Measurements from ENCODE around the gene UBXN4. TPM values are rescaled to one million over a fixed set of nuclear protein-coding genes. Genes with fewer than 3 reads are reported as not detected.

UBXN4 gene
- total and polyA plus RNA-seq, 2 donors from 2014 or later = 33.0 to 96.8 TPM

- intact Hi-C loops (cut with DNase I) = no loop called here
- H3K27ac ChIP-seq (ENCODE audit: low read depth in 2 of 2, low read length in 2 of 2) = no peak overlapping the region
- DNase-seq (no peak), FAIRE-seq (no peak)
- no peak overlapping the region for H3K4me3 ChIP-seq (ENCODE audit: low read length in 3 of 3)
- no peak for TF ChIP-seq CTCF (IDR thresholded peaks at IDR 0.05; ENCODE audit: borderline replicate concordance, extremely low read depth, insufficient read depth)
- H3K27me3 ChIP-seq (ENCODE audit: control insufficient read depth, insufficient read depth, low read length) = no peaks in the 10 kb centered on the region
- H3K4me1 ChIP-seq (ENCODE audit: control insufficient read depth in 2 of 3, insufficient read depth in 2 of 3, low read depth in 1 of 3, low read length in 3 of 3) = no peaks in the 10 kb centered on the region
- no peaks in the 10 kb centered on the region for H3K9me3 ChIP-seq (ENCODE audit: control insufficient read depth in 2 of 3, insufficient read depth in 1 of 3, low read length in 3 of 3)
- peaks cover 29 to 75% (median 33%) of the 10 kb centered on the region in 3 donors for H3K36me3 ChIP-seq (ENCODE audit: control insufficient read depth in 2 of 3, insufficient read depth in 3 of 3, low read length in 3 of 3)
- no peak overlapping the region for H3K9ac ChIP-seq (ENCODE audit: low read length in 3 of 3)
Observed at GRCh38 chr2:135773319-135773718, 31.7 kb downstream of the UBXN4 start.

- intact Hi-C loops (cut with DNase I) = no loop called here
- FAIRE-seq = no peak
- no peak overlapping the region for H3K9ac ChIP-seq (ENCODE audit: low read length in 3 of 3)
Observed at GRCh38 chr2:135773917-135774316, 32.3 kb downstream of the UBXN4 start.

GRCh38 chr2:135775420-135775819 is 33.8 kb downstream of the UBXN4 start:
- no peak overlapping the region for H3K9ac ChIP-seq (ENCODE audit: low read length in 3 of 3)
- intact Hi-C loops (cut with DNase I) = no loop called here
- no peak for TF ChIP-seq CTCF (IDR thresholded peaks at IDR 0.05; ENCODE audit: borderline replicate concordance, extremely low read depth, insufficient read depth)
- no peak overlapping the region for H3K27ac ChIP-seq (ENCODE audit: low read depth in 2 of 2, low read length in 2 of 2)
- H3K27me3 ChIP-seq (ENCODE audit: control insufficient read depth, insufficient read depth, low read length) = no peaks in the 10 kb centered on the region
- no peaks in the 10 kb centered on the region for H3K4me1 ChIP-seq (ENCODE audit: control insufficient read depth in 2 of 3, insufficient read depth in 2 of 3, low read depth in 1 of 3, low read length in 3 of 3)
- FAIRE-seq = no peak
- no peak for DNase-seq
- H3K36me3 ChIP-seq (ENCODE audit: control insufficient read depth in 2 of 3, insufficient read depth in 3 of 3, low read length in 3 of 3) = peaks cover 28 to 79% (median 38%) of the 10 kb centered on the region in 3 donors
- H3K4me3 ChIP-seq (ENCODE audit: low read length in 3 of 3) = no peak overlapping the region
- no peaks in the 10 kb centered on the region for H3K9me3 ChIP-seq (ENCODE audit: control insufficient read depth in 2 of 3, insufficient read depth in 1 of 3, low read length in 3 of 3)

More at GRCh38 chr2:135773917-135774316, 32.3 kb downstream of the UBXN4 start:
- H3K4me3 ChIP-seq (ENCODE audit: low read length in 3 of 3) = no peak overlapping the region
- no peak overlapping the region for H3K27ac ChIP-seq (ENCODE audit: low read depth in 2 of 2, low read length in 2 of 2)
- no peaks in the 10 kb centered on the region for H3K4me1 ChIP-seq (ENCODE audit: control insufficient read depth in 2 of 3, insufficient read depth in 2 of 3, low read depth in 1 of 3, low read length in 3 of 3)
- no peaks in the 10 kb centered on the region for H3K9me3 ChIP-seq (ENCODE audit: control insufficient read depth in 2 of 3, insufficient read depth in 1 of 3, low read length in 3 of 3)
- peaks cover 29 to 79% (median 35%) of the 10 kb centered on the region in 3 donors for H3K36me3 ChIP-seq (ENCODE audit: control insufficient read depth in 2 of 3, insufficient read depth in 3 of 3, low read length in 3 of 3)
- no peaks in the 10 kb centered on the region for H3K27me3 ChIP-seq (ENCODE audit: control insufficient read depth, insufficient read depth, low read length)
- TF ChIP-seq CTCF (IDR thresholded peaks at IDR 0.05; ENCODE audit: borderline replicate concordance, extremely low read depth, insufficient read depth) = no peak
- no peak for DNase-seq

- no peak for TF ChIP-seq CTCF (IDR thresholded peaks at IDR 0.05; ENCODE audit: borderline replicate concordance, extremely low read depth, insufficient read depth)
- DNase-seq (no peak), FAIRE-seq (no peak)
- no peaks in the 10 kb centered on the region for H3K27me3 ChIP-seq (ENCODE audit: control insufficient read depth, insufficient read depth, low read length)
- H3K4me1 ChIP-seq (ENCODE audit: control insufficient read depth in 2 of 3, insufficient read depth in 2 of 3, low read depth in 1 of 3, low read length in 3 of 3) = no peaks in the 10 kb centered on the region
- H3K27ac ChIP-seq (ENCODE audit: low read depth in 2 of 2, low read length in 2 of 2) = no peak overlapping the region
- intact Hi-C loops (cut with DNase I) = no loop called here
- peaks cover 27 to 79% (median 39%) of the 10 kb centered on the region in 3 donors for H3K36me3 ChIP-seq (ENCODE audit: control insufficient read depth in 2 of 3, insufficient read depth in 3 of 3, low read length in 3 of 3)
- H3K4me3 ChIP-seq (ENCODE audit: low read length in 3 of 3) = no peak overlapping the region
- H3K9me3 ChIP-seq (ENCODE audit: control insufficient read depth in 2 of 3, insufficient read depth in 1 of 3, low read length in 3 of 3) = no peaks in the 10 kb centered on the region
- no peak overlapping the region for H3K9ac ChIP-seq (ENCODE audit: low read length in 3 of 3)
Observed at GRCh38 chr2:135776367-135776766, 34.7 kb downstream of the UBXN4 start.

All from kidney (tissue), 14 donors.